ENCODE data around the gene TOR1B. TPM values are rescaled to one million over a fixed set of nuclear protein-coding genes. Genes with fewer than 3 reads are reported as not detected.

TOR1B gene
- total RNA-seq, 4 donors from 2014 or later: 16.1 to 17.3 (median 17.0) TPM

- DNase-seq: no peak
- peaks cover 0 to 10% (median 8%) of the 10 kb centered on the region in 3 donors for H3K4me1 ChIP-seq
- no peaks in the 10 kb centered on the region for H3K9me3 ChIP-seq
- TF ChIP-seq POLR2A (IDR thresholded peaks at IDR 0.05): no peak
- TF ChIP-seq, protein P1, sequence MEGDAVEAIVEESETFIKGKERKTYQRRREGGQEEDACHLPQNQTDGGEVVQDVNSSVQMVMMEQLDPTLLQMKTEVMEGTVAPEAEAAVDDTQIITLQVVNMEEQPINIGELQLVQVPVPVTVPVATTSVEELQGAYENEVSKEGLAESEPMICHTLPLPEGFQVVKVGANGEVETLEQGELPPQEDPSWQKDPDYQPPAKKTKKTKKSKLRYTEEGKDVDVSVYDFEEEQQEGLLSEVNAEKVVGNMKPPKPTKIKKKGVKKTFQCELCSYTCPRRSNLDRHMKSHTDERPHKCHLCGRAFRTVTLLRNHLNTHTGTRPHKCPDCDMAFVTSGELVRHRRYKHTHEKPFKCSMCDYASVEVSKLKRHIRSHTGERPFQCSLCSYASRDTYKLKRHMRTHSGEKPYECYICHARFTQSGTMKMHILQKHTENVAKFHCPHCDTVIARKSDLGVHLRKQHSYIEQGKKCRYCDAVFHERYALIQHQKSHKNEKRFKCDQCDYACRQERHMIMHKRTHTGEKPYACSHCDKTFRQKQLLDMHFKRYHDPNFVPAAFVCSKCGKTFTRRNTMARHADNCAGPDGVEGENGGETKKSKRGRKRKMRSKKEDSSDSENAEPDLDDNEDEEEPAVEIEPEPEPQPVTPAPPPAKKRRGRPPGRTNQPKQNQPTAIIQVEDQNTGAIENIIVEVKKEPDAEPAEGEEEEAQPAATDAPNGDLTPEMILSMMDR (IDR thresholded peaks at IDR 0.05): no peak
- H3K27me3 ChIP-seq: no peaks in the 10 kb centered on the region
- no peak overlapping the region for H3K4me3 ChIP-seq
- WGBS, 2 donors: 80 to 86% methylated on average over 2 to 7 of the region's 10 CpGs
- H3K36me3 ChIP-seq: peaks cover 7 to 72% (median 41%) of the 10 kb centered on the region in 3 donors
- no peak overlapping the region for H3K27ac ChIP-seq
- intact Hi-C loops (cut with DNase I): no loop called here
Measured at GRCh38 chr9:129828969-129829368, 26.0 kb downstream of the TOR1B start.

DNA sequence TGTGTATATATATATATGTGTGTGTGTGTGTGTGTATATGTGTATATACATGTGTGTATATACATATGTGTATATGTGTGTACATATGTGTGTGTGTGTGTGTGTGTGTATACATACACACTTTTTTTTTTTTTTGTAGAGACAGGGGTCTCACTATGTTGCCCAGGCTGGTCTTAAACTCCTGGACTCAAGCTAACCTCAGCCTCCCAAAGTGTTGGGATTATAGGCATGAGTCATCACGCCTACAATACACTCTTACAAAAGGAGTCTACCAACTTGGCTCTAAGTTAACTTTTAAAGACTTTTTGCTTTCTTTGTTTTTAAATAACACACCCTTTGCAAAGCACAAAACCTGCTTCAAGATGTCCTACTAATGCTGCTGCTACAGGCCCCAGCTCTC is 30.0 kb downstream of the TOR1B start:
- intact Hi-C loops (cut with DNase I): no loop called here
- Histone ChIP-seq H3K9me3 (no peaks in the 10 kb centered on the region), H3K27ac (no peak overlapping the region), H3K4me1 (peaks cover 15 to 40% (median 28%) of the 10 kb centered on the region in 3 donors), H3K36me3 (peaks cover 7 to 55% (median 36%) of the 10 kb centered on the region in 3 donors), H3K4me3 (no peak overlapping the region), H3K27me3 (no peaks in the 10 kb centered on the region)
- no peak for TF ChIP-seq POLR2A (IDR thresholded peaks at IDR 0.05)
- TF ChIP-seq, protein P1 (IDR thresholded peaks at IDR 0.05): no peak
- 67 to 73% methylated on average over 1 of the region's 1 CpG for WGBS, 2 donors
- no peak for DNase-seq

DNA sequence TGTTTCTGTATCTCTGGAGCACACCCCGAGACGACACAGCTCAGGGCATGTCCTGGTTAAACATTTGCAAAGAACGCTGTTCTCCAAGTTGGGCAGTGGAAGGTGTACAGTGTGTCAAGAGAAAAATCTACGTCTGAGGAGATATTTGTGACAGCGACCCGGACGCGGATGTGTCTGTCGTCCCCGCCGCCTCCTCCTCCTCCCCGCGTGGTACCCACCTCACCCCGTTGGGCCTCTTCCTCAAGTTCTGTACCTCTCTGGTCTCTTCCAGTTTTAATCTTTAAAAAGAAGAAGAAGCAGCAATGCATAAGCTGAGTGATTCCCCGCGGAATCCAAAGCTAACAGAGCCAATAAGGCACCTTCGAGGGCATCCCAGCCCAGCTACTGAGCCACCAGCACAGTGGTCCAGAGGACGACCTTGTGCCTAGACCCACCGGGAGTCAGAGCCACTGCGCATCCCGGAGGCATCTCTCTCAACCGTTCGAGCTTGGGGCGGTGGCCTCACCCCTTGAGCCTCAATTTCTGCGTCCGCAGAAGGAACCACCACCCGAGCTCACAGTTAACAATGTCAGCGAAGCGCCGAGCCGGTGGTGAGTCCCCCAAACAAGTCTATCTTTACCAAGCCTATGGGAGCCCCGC is 31.6 kb downstream of the TOR1B start:
- Histone ChIP-seq H3K36me3 (peaks cover 0 to 39% (median 23%) of the 10 kb centered on the region in 3 donors), H3K9me3 (no peaks in the 10 kb centered on the region), H3K27ac (peak overlapping the region; percentile 90 to 93 (median 92)), H3K4me1 (peaks cover 15 to 56% (median 28%) of the 10 kb centered on the region in 3 donors), H3K4me3 (peak overlapping the region; percentile 76 to 99 (median 85)), H3K27me3 (no peaks in the 10 kb centered on the region)
- 1 to 2% methylated on average over 13 to 20 of the region's 32 CpGs for WGBS, 2 donors
- TF ChIP-seq, protein P1 (IDR thresholded peaks at IDR 0.05): no peak
- no peak for TF ChIP-seq POLR2A (IDR thresholded peaks at IDR 0.05)
- DNase-seq: no peak
- intact Hi-C loops (cut with DNase I): no loop called here

DNA sequence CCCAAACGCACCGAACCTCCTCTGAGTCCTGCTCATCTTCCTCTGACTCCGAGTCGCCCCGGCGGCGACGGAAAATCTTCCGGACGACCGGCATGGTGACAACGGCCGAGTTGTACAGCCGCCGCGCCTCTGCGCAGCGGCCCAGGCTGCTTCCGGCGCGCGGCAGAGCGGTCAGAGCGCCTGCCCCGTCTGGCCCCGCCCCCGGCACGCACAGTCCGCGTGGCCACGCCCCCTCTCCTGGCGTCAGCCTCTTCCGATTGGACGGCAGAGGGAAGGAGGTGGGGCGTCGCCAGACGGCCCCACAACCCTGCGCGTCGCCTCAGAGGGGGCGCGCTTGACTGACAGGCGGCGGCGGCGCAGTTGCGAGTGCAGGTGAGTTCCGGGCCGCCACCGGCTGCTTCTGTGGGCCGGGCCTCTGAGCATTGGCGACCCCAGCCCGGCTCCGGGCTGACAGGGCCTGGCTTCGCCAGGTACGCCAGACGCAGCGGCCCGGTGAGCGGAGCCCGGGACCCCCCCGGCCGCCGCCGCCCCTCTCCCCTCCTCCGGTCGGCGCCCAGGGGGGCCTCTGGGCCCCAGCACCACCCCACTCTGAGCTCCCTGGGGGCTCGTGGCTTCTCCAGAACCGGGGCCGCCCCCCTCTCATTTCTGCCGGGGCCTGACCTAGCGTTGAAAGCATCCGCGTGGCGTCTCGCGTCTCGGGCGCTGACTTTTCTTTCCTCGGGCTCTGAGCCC is 32.3 kb downstream of the TOR1B start, which contains the start of the genes C9orf78 and USP20:
Gene C9orf78, minus strand, starts transcription at position 148 of the 732 bp plus-strand sequence. Its CDS starts 54 bp downstream, at position 94.
Gene USP20, plus strand, starts transcription at position 331 of the 732 bp plus-strand sequence. CDS start 17,098 bp downstream, outside the sequence.
- peak; percentile 78 for DNase-seq
- WGBS, 2 donors: 0% methylated on average over 10 of the region's 81 CpGs; no CpG with 5 or more reads in 1 of the 2 donors
- intact Hi-C loops (cut with DNase I): no loop called here

More for the DNA sequence above, 32.3 kb downstream of the TOR1B start, which contains the start of the genes C9orf78 and USP20:
- H3K36me3 ChIP-seq: peaks cover 0 to 32% (median 17%) of the 10 kb centered on the region in 3 donors
- no peaks in the 10 kb centered on the region for H3K27me3 ChIP-seq
- H3K9me3 ChIP-seq: no peaks in the 10 kb centered on the region
- H3K4me1 ChIP-seq: peaks cover 15 to 63% (median 28%) of the 10 kb centered on the region in 3 donors
- peak in 3 of 4 donors; percentile 45 to 95 (median 94) for TF ChIP-seq POLR2A (IDR thresholded peaks at IDR 0.05)
- TF ChIP-seq, protein P1 (IDR thresholded peaks at IDR 0.05): peak in 1 of 6 experiments; percentile 18
- H3K27ac ChIP-seq: peak within 1 kb of the TSS; percentile 90 to 93 (median 92)
- peak within 1 kb of the TSS; percentile 76 to 99 (median 85) for H3K4me3 ChIP-seq

All from esophagus squamous epithelium (tissue), 5 donors.